KMS-11 (cell line): ENCODE measurements around the gene RBFOX2.
"Not testable (repeated sequence)": the region's sequence is repeated elsewhere in the genome, so short reads cannot be mapped to it uniquely, and the experiment has no call there.

ENCODE experiments used
- H2AFZ ChIP-seq: fragments of 200-600 bp; sonication (generic); 2 replicates; pipeline ENCODE4 v1.6.1; 2016; ENCODE audit warnings: antibody characterized with exemption, mixed run types, low read depth
- H3K27ac ChIP-seq: fragments of 200-600 bp; sonication (generic); 2 replicates; pipeline ENCODE4 v1.6.1; 2016; ENCODE audit warnings: mild to moderate bottlenecking, mixed run types
- H3K27me3 ChIP-seq: fragments of 200-600 bp; sonication (generic); 2 replicates; pipeline ENCODE4 v1.6.1; 2017; ENCODE audit warnings: mild to moderate bottlenecking, low read depth, mixed run types, moderate library complexity; ENCODE audit not compliant: insufficient read depth
- H3K36me3 ChIP-seq: fragments of 200-600 bp; sonication (generic); 2 replicates; pipeline ENCODE4 v1.6.1; 2017; ENCODE audit warnings: mild to moderate bottlenecking, mixed run types; ENCODE audit not compliant: insufficient read depth
- H3K4me1 ChIP-seq: fragments of 200-600 bp; sonication (generic); 2 replicates; pipeline ENCODE4 v1.6.1; 2016; ENCODE audit warnings: mild to moderate bottlenecking, low read depth, mixed run types; ENCODE audit not compliant: poor library complexity, severe bottlenecking
- H3K4me2 ChIP-seq: fragments of 200-600 bp; sonication (generic); 2 replicates; pipeline ENCODE4 v1.7.0; 2016; ENCODE audit warnings: mild to moderate bottlenecking, mixed run types
- H3K4me3 ChIP-seq: fragments of 200-600 bp; sonication (generic); IDR thresholded peaks from 2 replicates; pipeline ENCODE4 v1.6.1; 2017; ENCODE audit warnings: low read depth, low read length, mixed read lengths; ENCODE audit not compliant: insufficient read depth
- H3K79me2 ChIP-seq: fragments of 200-600 bp; sonication (generic); 2 replicates; pipeline ENCODE4 v1.6.1; 2016; ENCODE audit warnings: low read depth, mixed run types; ENCODE audit not compliant: insufficient read depth
- H3K9ac ChIP-seq: fragments of 200-600 bp; sonication (generic); 2 replicates; pipeline ENCODE4 v1.6.1; 2016; ENCODE audit warnings: mild to moderate bottlenecking, mixed run types
- H4K20me1 ChIP-seq: fragments of 200-600 bp; sonication (generic); 2 replicates; pipeline ENCODE4 v1.6.1; 2016; ENCODE audit warnings: mild to moderate bottlenecking, mixed run types; ENCODE audit not compliant: insufficient read depth
- TF ChIP-seq, protein P1 (sequence below): fragments of 200-600 bp; sonication (generic); conservative IDR thresholded peaks from 2 replicates; pipeline ENCODE4 v1.6.1; 2017; ENCODE audit warnings: low read depth, mild to moderate bottlenecking, antibody characterized with exemption, low read length, moderate library complexity, mixed read lengths

Gene RBFOX2

DNA sequence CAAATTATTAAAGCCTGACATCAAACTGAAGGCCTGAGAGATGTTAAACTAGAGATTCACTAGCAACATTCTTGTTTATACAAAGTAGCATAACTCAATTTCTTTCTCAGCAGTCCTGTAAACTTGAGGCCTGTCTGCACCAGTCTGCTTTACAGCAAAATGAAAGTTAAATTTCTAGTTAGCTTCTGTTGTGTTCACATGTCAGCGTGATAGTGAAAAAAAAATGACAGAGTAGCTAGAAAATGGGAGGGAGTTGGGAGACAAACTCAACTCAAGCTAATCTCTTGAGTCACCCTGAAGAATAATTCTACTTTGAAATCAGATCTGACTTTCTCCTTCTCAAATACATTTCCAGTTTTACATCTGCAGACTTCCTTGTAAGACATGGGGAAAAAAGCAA lies 6.5 kb downstream of the RBFOX2 start:
- Histone ChIP-seq H3K36me3 (no peaks in the 10 kb centered on the region), H3K4me1 (peaks cover 6% of the 10 kb centered on the region), H3K4me3 (no peak overlapping the region), H3K27me3 (no peaks in the 10 kb centered on the region), H3K4me2 (no peak overlapping the region), H2AFZ (no peak overlapping the region), H3K9ac (no peak overlapping the region), H3K79me2 (no peaks in the 10 kb centered on the region), H3K27ac (no peak overlapping the region), H4K20me1 (no peaks in the 10 kb centered on the region)
- TF ChIP-seq, protein P1, sequence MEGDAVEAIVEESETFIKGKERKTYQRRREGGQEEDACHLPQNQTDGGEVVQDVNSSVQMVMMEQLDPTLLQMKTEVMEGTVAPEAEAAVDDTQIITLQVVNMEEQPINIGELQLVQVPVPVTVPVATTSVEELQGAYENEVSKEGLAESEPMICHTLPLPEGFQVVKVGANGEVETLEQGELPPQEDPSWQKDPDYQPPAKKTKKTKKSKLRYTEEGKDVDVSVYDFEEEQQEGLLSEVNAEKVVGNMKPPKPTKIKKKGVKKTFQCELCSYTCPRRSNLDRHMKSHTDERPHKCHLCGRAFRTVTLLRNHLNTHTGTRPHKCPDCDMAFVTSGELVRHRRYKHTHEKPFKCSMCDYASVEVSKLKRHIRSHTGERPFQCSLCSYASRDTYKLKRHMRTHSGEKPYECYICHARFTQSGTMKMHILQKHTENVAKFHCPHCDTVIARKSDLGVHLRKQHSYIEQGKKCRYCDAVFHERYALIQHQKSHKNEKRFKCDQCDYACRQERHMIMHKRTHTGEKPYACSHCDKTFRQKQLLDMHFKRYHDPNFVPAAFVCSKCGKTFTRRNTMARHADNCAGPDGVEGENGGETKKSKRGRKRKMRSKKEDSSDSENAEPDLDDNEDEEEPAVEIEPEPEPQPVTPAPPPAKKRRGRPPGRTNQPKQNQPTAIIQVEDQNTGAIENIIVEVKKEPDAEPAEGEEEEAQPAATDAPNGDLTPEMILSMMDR, result no peak

DNA sequence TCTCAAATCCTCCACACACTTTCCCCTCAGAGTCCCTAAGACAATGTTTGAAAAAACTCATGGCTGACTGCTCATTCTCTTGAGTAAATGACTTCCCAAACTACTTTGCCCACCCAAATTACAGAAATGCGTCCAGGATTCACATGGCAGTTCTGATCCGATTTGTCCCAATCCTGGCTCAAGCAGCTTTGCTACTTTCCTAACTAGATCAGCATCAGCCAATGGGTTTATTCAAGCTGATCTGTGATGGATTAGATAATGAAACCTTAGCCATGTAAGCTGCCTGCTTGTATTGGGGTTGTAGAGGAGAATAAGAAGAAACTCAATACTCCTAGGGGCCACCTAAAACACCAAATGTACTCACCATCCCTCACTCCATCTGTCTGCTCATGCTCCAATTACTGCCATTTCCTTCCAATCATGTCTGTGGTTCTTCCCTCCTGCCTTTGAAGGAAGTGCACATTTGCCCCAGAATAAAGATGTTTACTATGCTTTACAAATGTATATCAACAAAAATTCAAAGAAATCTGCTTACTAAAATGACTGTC lies 6.9 kb downstream of the RBFOX2 start:
- Histone ChIP-seq H3K9ac (no peak overlapping the region), H3K4me3 (no peak overlapping the region), H3K4me2 (no peak overlapping the region), H3K79me2 (no peaks in the 10 kb centered on the region), H2AFZ (no peak overlapping the region), H3K36me3 (no peaks in the 10 kb centered on the region), H3K27me3 (no peaks in the 10 kb centered on the region), H4K20me1 (no peaks in the 10 kb centered on the region), H3K27ac (no peak overlapping the region), H3K4me1 (peaks cover under 1% of the 10 kb centered on the region)
- TF ChIP-seq, protein P1, result no peak

DNA sequence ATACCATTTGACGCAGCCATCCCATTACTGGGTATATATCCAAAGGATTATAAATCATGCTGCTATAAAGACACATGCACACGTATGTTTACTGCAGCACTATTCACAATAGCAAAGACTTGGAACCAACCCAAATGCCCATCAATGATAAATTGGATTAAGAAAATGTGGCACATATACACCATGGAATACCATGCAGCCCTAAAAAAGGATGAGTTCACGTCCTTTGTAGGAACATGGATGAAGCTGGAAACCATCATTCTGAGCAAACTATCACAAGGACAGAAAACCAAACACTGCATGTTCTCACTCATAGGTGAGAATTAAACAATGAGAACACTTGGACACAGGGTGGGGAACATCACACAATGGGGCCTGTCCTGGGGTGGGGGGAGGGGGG lies 7.8 kb downstream of the RBFOX2 start:
- not testable (repeated sequence) for H3K9ac ChIP-seq, H3K27ac ChIP-seq, H3K36me3 ChIP-seq, H4K20me1 ChIP-seq, H3K4me1 ChIP-seq, H3K4me3 ChIP-seq, H2AFZ ChIP-seq, H3K79me2 ChIP-seq, H3K4me2 ChIP-seq, H3K27me3 ChIP-seq

GRCh38 chr22:36017651-36018091 lies 11.0 kb downstream of the RBFOX2 start:
- Histone ChIP-seq H3K4me1 (peaks cover 11% of the 10 kb centered on the region), H3K27me3 (no peaks in the 10 kb centered on the region), H3K36me3 (no peaks in the 10 kb centered on the region), H3K79me2 (no peaks in the 10 kb centered on the region), H2AFZ (no peak overlapping the region), H3K9ac (no peak overlapping the region), H3K4me3 (no peak overlapping the region), H3K27ac (no peak overlapping the region), H4K20me1 (no peaks in the 10 kb centered on the region), H3K4me2 (no peak overlapping the region)
- TF ChIP-seq, protein P1, result no peak

GRCh38 chr22:36016684-36017083 lies 11.9 kb downstream of the RBFOX2 start:
- Histone ChIP-seq H3K4me2 (no peak overlapping the region), H3K36me3 (no peaks in the 10 kb centered on the region), H2AFZ (no peak overlapping the region), H3K9ac (no peak overlapping the region), H3K4me1 (peaks cover 11% of the 10 kb centered on the region), H4K20me1 (no peaks in the 10 kb centered on the region), H3K27ac (no peak overlapping the region), H3K79me2 (no peaks in the 10 kb centered on the region), H3K27me3 (no peaks in the 10 kb centered on the region), H3K4me3 (no peak overlapping the region)
- TF ChIP-seq, protein P1, result no peak
